IMR-90 (cell line): Measurements from ENCODE around the gene SENP2.

Experiments
- BHLHE40 ChIP-seq: fragments of 150-350 bp; IDR thresholded peaks from 2 replicates; pipeline ENCODE4 v1.6.1; 2016; ENCODE audit warnings: mild to moderate bottlenecking, low read depth, low read length
- POLR2A ChIP-seq: IDR thresholded peaks from 2 replicates; pipeline ENCODE4 v1.6.1; 2012; ENCODE audit warnings: mild to moderate bottlenecking, low read depth, low read length

- TF ChIP-seq POLR2A (no peak), BHLHE40 (no peak)
Observed at GRCh38 chr3:185595526-185595925, 9.4 kb downstream of the SENP2 start.
